ENCODE measurements around the gene KIAA0319L.

DNA sequence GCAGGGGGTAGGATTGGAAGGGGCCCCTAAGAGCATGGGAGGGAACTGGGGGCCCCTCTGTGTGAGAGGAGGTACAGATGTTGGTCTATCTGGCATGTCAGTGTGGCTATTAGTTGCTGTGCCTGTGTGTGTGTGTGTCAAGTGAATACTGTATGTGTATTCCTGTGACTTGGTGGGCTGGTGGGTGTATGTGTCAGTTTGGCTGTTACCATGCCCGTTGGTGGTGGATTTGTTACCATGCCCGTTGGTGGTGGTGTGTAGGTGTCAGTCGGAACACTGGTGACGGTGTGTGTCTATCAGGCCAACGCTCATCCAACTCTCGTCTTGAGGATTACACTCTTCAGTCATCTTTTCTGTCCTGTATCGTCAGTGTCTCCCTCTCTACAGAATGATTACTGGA lies 38.5 kb upstream of the KIAA0319L start:
- TF ChIP-seq POLR2A (IDR thresholded peaks at IDR 0.05; ENCODE audit: low read depth, low read length) (no peak), POLR2AphosphoS5 (IDR thresholded peaks at IDR 0.05; ENCODE audit: low read depth, low read length) (no peak), TAF1 (IDR thresholded peaks at IDR 0.05; ENCODE audit: borderline replicate concordance, low read depth, low read length) (no peak)
